Adipocyte (in vitro differentiated cells): Measurements from ENCODE around the gene MELTF.

Source experiments
- DNase-seq: peaks from one replicate; pipeline ENCODE4 v3.0.0-alpha.2; 2015; ENCODE audit warnings: low read depth
- H3K27me3 ChIP-seq: replicated peaks from 2 replicates; pipeline ENCODE4 v1.7.0; 2013; ENCODE audit warnings: mild to moderate bottlenecking, low read length, moderate library complexity; ENCODE audit not compliant: control insufficient read depth, insufficient read depth
- H3K36me3 ChIP-seq: 2 replicates; pipeline ENCODE4 v1.7.0; 2013; ENCODE audit warnings: low read length, mild to moderate bottlenecking, moderate library complexity; ENCODE audit not compliant: control insufficient read depth, insufficient read depth, severe bottlenecking
- H3K4me1 ChIP-seq: 2 replicates; pipeline ENCODE4 v1.7.0; 2013; ENCODE audit warnings: mild to moderate bottlenecking, low read length, moderate library complexity; ENCODE audit not compliant: control insufficient read depth, insufficient read depth
- H3K4me3 ChIP-seq: 2 replicates; pipeline ENCODE4 v1.7.0; 2013; ENCODE audit warnings: mild to moderate bottlenecking, low read length, moderate library complexity
- H3K9ac ChIP-seq: 2 replicates; pipeline ENCODE4 v1.7.0; 2013; ENCODE audit warnings: mild to moderate bottlenecking, low read length, moderate library complexity
- H3K9me3 ChIP-seq: 2 replicates; pipeline ENCODE4 v1.7.0; 2013; ENCODE audit warnings: mild to moderate bottlenecking, low read length, moderate library complexity; ENCODE audit not compliant: control insufficient read depth

MELTF gene

DNA sequence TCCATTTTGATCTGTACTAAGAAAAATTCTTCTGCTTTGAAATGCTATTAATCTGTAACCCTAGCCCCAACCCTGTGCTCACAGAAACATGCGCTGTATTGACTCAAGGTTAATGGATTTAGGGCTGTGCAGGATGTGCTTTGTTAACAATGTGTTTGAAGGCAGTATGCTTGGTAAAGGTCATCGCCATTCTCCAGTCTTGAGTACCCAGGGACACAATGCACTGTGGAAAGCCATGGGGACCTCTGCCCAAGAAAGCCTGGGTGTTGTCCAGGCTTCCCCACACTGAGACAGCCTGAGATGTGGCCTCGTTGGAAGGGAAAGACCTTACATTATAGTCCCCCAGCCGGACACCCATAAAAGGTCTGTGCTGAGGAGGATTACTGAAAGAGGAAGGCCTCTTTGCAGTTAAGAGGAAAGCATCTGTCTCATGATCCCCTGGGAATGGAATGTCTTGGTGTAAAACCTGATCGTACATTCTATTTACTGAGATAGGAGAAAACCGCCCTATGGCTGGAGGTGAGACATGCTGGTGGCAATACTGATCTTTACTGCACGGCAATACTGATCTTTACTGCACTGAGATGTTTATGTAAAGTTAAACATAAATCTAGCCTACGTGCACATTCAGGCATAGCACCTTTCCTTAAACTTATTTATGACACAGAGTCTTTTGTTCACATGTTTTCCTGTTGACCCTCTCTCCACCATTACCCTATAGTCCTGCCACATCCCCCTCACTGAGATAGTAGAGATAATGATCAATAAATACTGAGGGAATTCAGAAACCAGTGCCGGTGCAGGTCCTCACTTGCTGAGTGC, 67.3 kb downstream of the MELTF start:
- Histone ChIP-seq H3K4me1 (peaks cover 5% of the 10 kb centered on the region), H3K9me3 (no peaks in the 10 kb centered on the region), H3K9ac (no peak overlapping the region), H3K36me3 (peaks cover 5% of the 10 kb centered on the region), H3K4me3 (no peak overlapping the region), H3K27me3 (no peaks in the 10 kb centered on the region)
- no peak for DNase-seq

DNA sequence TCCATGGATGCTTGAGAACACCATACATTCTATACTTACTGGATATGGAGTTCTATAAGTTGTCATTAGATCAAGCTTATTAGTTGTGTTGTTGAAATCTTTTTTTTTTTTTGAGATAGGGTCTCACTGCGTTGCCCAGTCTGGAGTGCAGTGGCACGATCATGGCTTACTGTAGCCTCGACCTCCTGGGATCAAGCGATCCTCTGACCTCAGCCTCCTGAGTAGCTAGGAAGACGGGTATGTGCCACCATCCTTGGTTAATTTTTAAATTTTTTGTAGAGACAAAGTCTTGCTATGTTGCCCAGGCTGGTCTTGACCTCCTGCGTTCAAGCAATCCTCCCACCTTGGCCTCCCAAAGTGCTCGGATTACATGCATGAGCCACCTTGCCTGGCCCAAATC, 74.8 kb downstream of the MELTF start:
- Histone ChIP-seq H3K27me3 (no peaks in the 10 kb centered on the region), H3K9ac (no peak overlapping the region), H3K9me3 (no peaks in the 10 kb centered on the region), H3K4me3 (no peak overlapping the region), H3K36me3 (peaks cover 7% of the 10 kb centered on the region), H3K4me1 (no peaks in the 10 kb centered on the region)
- DNase-seq = no peak
